Measurements from ENCODE around the gene PDZRN3.

Gene PDZRN3

DNA sequence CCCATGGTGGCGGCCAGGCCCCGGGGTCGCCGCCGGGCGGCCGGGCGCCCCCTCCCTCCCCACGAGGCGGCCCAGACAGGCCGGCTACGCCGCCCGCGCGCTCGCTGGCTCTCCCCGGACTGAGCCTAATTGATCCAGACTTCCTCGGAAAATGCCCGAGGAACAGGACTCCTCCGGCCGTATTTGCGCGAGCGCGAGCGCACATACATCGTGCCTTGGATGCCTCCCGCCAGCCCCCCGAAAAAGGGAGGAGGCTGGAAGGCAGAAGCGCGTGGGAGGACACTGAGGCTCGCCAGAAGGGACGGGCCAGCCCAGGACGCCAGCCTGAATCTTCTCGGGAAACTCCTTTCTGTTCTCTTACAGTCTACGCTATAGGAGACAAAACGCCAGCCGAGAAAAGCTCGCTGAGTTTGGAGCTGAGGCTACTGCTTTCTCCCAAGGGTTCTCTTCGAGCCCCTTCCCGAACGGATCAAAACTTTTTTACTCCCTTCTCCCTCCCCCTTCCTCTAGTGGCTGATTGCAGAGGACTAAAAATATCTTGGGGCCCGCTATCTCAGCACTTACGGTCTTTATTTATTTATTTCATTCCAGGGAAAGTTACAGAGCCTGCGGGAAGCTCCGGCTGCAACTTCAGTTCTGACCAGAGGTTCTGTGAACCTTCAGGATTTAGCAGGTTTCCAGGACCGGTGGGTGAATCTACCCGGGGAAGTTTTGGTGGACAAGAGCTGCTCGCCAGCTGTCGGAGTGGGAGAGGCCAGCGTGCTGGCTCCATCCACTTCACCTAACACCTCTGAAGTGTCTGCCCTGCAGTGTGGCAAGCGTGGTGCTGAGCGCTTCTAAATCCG is at the start of gene PDZRN3:
TSS of gene PDZRN3 (minus strand) at position 121 of the 845 bp plus-strand sequence.
- peak; percentile 91 for DNase-seq

- DNase-seq: peak; percentile 23
Observed at GRCh38 chr3:73674280-73674679, 49.5 kb upstream of the PDZRN3 start.

DNA sequence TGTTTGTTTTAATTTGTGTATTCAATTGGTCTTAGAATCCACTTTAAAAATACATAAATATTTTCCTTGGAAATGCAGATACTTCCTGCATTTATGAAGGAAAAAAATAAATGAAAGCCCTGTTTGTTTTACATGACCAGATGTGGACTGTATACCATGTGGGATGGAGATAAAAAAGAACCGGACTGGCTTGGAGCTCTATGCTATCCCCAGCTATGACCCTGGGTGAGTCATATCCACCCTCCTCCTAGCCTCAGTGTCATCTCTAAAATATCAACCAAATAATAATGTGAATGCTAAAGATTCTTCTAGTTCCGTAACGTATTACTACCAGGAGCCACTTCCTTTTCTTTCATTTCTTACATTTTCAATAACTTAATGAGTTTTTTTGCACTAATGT is 44.5 kb upstream of the PDZRN3 start:
- no peak for DNase-seq

- DNase-seq: no peak
Observed at GRCh38 chr3:73668391-73668790, 43.6 kb upstream of the PDZRN3 start.

GRCh38 chr3:73667889-73668288 is 43.1 kb upstream of the PDZRN3 start:
- no peak for DNase-seq

GRCh38 chr3:73665286-73665685 is 40.5 kb upstream of the PDZRN3 start:
- no peak for DNase-seq

GRCh38 chr3:73664389-73664788 is 39.6 kb upstream of the PDZRN3 start:
- DNase-seq: no peak

GRCh38 chr3:73663495-73663894 is 38.8 kb upstream of the PDZRN3 start:
- DNase-seq: no peak

- DNase-seq: no peak
Observed at GRCh38 chr3:73661265-73661664, 36.5 kb upstream of the PDZRN3 start.

DNA sequence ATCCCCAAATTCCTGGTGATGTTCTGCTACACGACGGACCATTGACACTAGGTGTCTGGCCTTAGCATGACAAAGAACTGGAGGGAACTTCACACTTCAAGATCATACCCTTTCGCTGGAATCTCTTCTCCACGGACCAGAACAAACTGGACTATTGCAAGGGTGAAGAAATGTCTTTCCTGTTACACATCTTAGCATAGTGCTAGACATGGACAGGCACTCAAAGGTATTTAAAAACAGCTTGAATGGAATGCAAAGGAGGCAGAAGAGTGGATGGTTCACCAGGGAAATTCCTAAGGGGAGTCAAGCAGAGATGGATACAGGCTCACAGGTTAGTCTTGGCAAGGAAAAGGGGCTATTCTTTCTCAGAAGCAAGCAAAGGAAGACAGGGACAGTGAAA is 33.5 kb upstream of the PDZRN3 start:
- DNase-seq: no peak

DNA sequence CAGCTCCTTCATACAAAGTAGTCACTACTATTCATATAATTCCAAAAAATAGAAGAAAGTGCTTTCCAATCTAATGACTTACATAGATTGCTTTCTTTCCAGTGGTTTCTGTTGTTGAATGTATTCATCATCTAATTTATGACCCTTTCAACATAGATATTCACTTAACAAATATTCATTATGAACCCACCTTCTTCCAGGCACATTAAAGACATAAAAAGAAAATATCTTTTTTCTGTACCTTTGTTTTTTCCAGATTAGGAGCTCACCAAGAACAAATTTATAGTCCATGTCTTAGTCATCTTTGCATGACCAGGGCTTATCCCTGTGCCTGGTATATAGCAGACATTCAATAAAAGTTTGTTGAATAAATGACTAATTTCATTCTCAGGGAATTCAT is 32.4 kb upstream of the PDZRN3 start:
- DNase-seq: no peak

- DNase-seq: no peak
Observed at GRCh38 chr3:73656241-73656890, 31.6 kb upstream of the PDZRN3 start.

DNA sequence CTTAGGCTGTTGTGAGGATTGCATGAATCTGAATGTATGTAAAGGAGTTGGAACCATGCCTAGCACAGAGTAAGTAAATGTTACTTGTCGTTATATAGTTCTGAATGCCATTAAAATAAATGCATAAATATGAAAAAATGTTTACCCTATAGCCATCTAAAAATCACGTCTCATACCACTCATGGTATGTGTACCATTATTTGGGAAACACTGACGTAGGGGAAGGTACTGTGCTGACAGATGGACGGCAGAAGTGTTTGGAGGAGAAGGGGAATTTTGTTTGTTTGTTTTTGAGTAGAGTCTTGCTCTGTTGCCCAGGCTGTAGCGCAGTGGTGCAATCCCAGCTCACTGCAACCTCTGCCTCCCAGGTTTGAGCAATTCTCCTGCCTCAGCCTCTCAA is 30.5 kb upstream of the PDZRN3 start:
- DNase-seq: no peak

- no peak for DNase-seq
Observed at GRCh38 chr3:73653877-73654276, 29.1 kb upstream of the PDZRN3 start.

GRCh38 chr3:73653351-73653750 is 28.6 kb upstream of the PDZRN3 start:
- DNase-seq: no peak

- no peak for DNase-seq
Observed at GRCh38 chr3:73652896-73653295, 28.2 kb upstream of the PDZRN3 start.

GRCh38 chr3:73637042-73637441 is 12.3 kb upstream of the PDZRN3 start:
- no peak for DNase-seq

DNA sequence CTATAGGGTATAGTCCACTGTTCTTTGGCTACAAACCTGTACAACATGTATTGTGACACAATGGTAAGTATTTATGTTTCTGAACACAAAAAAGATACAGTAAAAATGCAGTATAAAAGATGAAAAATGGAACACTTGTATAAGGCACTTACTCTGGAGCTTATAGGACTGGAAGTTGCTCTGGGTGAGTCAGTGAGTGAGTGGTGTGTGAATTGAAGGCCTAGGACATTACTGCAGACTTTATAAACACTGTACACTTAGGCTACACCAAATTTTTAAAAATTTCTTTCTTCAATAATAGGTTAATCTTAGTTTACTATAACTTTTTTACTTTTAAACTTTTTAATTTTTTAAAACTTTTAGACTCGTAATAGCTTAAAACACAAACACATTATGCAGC is 10.5 kb upstream of the PDZRN3 start:
- DNase-seq: no peak

- DNase-seq: no peak
Observed at GRCh38 chr3:73633916-73634344, 9.2 kb upstream of the PDZRN3 start.

DNA sequence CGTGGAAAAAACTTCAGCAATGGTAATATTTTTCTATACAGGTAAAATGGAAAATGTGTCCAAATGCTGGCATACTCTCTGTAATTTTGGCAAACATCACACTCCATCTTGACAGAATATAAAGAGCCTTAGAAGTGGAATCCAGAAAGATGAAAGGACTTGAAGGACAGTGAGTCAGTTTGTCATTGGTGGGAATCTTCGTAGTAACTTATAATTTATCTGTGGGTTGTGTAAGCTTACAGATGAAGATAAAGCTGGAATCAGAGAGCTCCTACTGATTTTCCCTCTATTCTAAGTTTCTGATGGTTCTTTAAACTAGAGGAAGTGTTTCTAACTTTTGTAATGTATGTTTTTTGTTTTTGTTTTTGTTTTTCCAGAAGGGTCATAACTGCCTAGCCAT is 8.7 kb upstream of the PDZRN3 start:
- DNase-seq: no peak

GRCh38 chr3:73626106-73626505 is 1.4 kb upstream of the PDZRN3 start:
- DNase-seq: no peak

- DNase-seq: peak; percentile 79
Observed at GRCh38 chr3:73624017-73624820, 522 bp downstream of the PDZRN3 start.

GRCh38 chr3:73623346-73623745 is 1.4 kb downstream of the PDZRN3 start:
- DNase-seq: no peak

All from femur (tissue), 1 donor.